Measurements from ENCODE around the gene TMPRSS9. TPM values are rescaled to one million over a fixed set of nuclear protein-coding genes. Genes with fewer than 3 reads are reported as not detected.
A peak's percentile ranks its signal among the peaks of the same experiment; 100 is the strongest.

Gene TMPRSS9
- total RNA-seq, 3 donors from 2014 or later (not counting 1 experiment from before 2014, with no cell fraction given), result not detected

- Mint-ChIP-seq H3K36me3 (no peaks in the 10 kb centered on the region), H3K27ac (peak overlapping the region in 1 of 2 donors; percentile 63), H3K9me3 (no peaks in the 10 kb centered on the region), H3K4me3 (no peak overlapping the region), H3K4me1 (peaks cover 7 to 15% of the 10 kb centered on the region in 2 donors), H3K27me3 (ENCODE audit: low read depth in 2 of 2) (no peaks in the 10 kb centered on the region)
- H3K27ac ChIP-seq (ENCODE audit: low read length), result no peak overlapping the region
- TF ChIP-seq CTCF (IDR thresholded peaks at IDR 0.05), result no peak
- H3K27me3 ChIP-seq (ENCODE audit: control insufficient read depth, insufficient read depth, low read length), result no peaks in the 10 kb centered on the region
- intact Hi-C loops (cut with micrococcal nuclease), result no loop called here
- H3K9me3 ChIP-seq (ENCODE audit: control insufficient read depth, insufficient read depth, low read length), result no peaks in the 10 kb centered on the region
- DNase-seq, result no peak
- peaks cover 13% of the 10 kb centered on the region for H3K4me1 ChIP-seq (ENCODE audit: control insufficient read depth, insufficient read depth, low read length)
- no peak for ATAC-seq
- H3K36me3 ChIP-seq (ENCODE audit: control insufficient read depth, insufficient read depth, low read length), result no peaks in the 10 kb centered on the region
- H3K4me3 ChIP-seq (ENCODE audit: low read length), result no peak overlapping the region
- 96% methylated on average over 22 of the region's 22 CpGs for WGBS (ENCODE audit: insufficient coverage)
These were observed 83.2 kb downstream of the TMPRSS9 start for GRCh38 chr19:2443116-2443784.

- ATAC-seq, result no peak
- H3K4me3 ChIP-seq (ENCODE audit: low read length), result no peak overlapping the region
- no peaks in the 10 kb centered on the region for H3K36me3 Mint-ChIP-seq
- H3K27me3 ChIP-seq (ENCODE audit: control insufficient read depth, insufficient read depth, low read length), result no peaks in the 10 kb centered on the region
- no peaks in the 10 kb centered on the region for H3K9me3 ChIP-seq (ENCODE audit: control insufficient read depth, insufficient read depth, low read length)
- H3K4me1 Mint-ChIP-seq, result peaks cover 7 to 15% of the 10 kb centered on the region in 2 donors
- 95% methylated on average over 17 of the region's 17 CpGs for WGBS (ENCODE audit: insufficient coverage)
- DNase-seq, result no peak
- no peaks in the 10 kb centered on the region for H3K27me3 Mint-ChIP-seq (ENCODE audit: low read depth in 2 of 2)
- no peak overlapping the region for H3K27ac ChIP-seq (ENCODE audit: low read length)
- peaks cover 13% of the 10 kb centered on the region for H3K4me1 ChIP-seq (ENCODE audit: control insufficient read depth, insufficient read depth, low read length)
- no peak overlapping the region for H3K4me3 Mint-ChIP-seq
- H3K9me3 Mint-ChIP-seq, result no peaks in the 10 kb centered on the region
- intact Hi-C loops (cut with micrococcal nuclease), result no loop called here
- TF ChIP-seq CTCF (IDR thresholded peaks at IDR 0.05), result no peak
- no peaks in the 10 kb centered on the region for H3K36me3 ChIP-seq (ENCODE audit: control insufficient read depth, insufficient read depth, low read length)
- peak overlapping the region in 1 of 2 donors; percentile 63 for H3K27ac Mint-ChIP-seq
These were observed 83.7 kb downstream of the TMPRSS9 start for GRCh38 chr19:2443785-2444182.

GRCh38 chr19:2444251-2445002 is 84.4 kb downstream of the TMPRSS9 start:
- H3K9me3 ChIP-seq (ENCODE audit: control insufficient read depth, insufficient read depth, low read length), result no peaks in the 10 kb centered on the region
- intact Hi-C loops (cut with micrococcal nuclease), result no loop called here
- H3K27me3 ChIP-seq (ENCODE audit: control insufficient read depth, insufficient read depth, low read length), result no peaks in the 10 kb centered on the region
- H3K4me1 ChIP-seq (ENCODE audit: control insufficient read depth, insufficient read depth, low read length), result peaks cover 13% of the 10 kb centered on the region
- H3K27ac Mint-ChIP-seq, result no peak overlapping the region
- ATAC-seq (peak in 1 of 3 donors; percentile 9), DNase-seq (no peak)
- no peaks in the 10 kb centered on the region for H3K9me3 Mint-ChIP-seq
- no peaks in the 10 kb centered on the region for H3K36me3 Mint-ChIP-seq
- H3K4me1 Mint-ChIP-seq, result peaks cover 7 to 15% of the 10 kb centered on the region in 2 donors
- WGBS (ENCODE audit: insufficient coverage), result 96% methylated on average over 34 of the region's 34 CpGs
- no peaks in the 10 kb centered on the region for H3K27me3 Mint-ChIP-seq (ENCODE audit: low read depth in 2 of 2)
- no peak for TF ChIP-seq CTCF (IDR thresholded peaks at IDR 0.05)
- no peak overlapping the region for H3K4me3 Mint-ChIP-seq
- H3K27ac ChIP-seq (ENCODE audit: low read length), result no peak overlapping the region
- no peak overlapping the region for H3K4me3 ChIP-seq (ENCODE audit: low read length)
- no peaks in the 10 kb centered on the region for H3K36me3 ChIP-seq (ENCODE audit: control insufficient read depth, insufficient read depth, low read length)

Measured in natural killer cell (primary cell).